Dermis lymphatic vessel endothelial cell (primary cell): Measurements from ENCODE around the gene ACSL3. TPM values are rescaled to one million over a fixed set of nuclear protein-coding genes. Genes with fewer than 3 reads are reported as not detected.

Experiments used
- total RNA-seq: library from RNA; depleted of rRNA; stranded (reverse); fragments of >200 nt; gene quantifications from 2 replicates; pipeline ENCODE4 v1.2.1, GENCODE V29; 2014

The ACSL3 gene
- 111 and 117 TPM in 2 replicates for total RNA-seq

DNA sequence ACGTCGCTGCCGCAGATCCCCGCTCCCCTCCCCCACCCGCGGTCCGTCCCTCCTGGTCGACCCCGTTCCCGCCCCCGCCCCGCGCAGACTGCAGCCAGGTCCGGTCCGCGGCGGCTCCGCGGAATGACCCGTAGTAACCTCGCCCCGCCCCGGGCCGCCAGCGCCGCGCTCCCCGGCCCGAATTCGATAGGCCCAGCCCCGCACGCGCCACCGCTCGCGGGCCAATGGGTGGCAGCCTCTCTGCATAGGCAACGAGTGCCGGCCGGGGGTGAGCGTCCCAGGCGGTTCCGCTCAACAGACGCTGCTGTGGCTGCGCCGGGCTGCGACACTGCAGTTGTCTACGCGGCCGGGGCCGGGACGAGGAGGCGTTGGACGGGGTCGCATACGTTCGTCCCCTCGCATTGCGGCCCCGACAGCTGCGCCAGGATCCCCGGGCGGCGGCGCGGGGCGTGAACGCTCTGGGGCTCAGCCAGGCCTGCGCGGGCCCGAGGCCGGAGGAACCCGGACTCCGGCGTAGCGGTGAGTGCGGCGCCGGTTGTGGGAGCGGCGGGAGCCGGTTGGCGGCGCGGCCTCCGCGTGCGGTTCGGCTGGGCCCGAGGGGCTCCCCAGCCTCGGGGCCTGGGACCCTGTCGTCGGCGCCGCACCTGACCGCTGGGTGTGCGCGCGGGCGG is at the start of gene ACSL3:
ACSL3 (plus strand) TSS at position 297 of the 671 bp plus-strand sequence. CDS start 47,737 bp downstream, outside the sequence.

Other genes starting within 250 kb of the ACSL3 start
- gene FARSB, start 204.9 kb upstream of the ACSL3 start, total RNA-seq: 5.6 and 7.6 TPM in 2 replicates
- not detected in 2 replicates for gene MOGAT1, start 189.4 kb upstream of the ACSL3 start, total RNA-seq
- under 0.01 and 1.1 TPM in 2 replicates for gene KCNE4, start 191.2 kb downstream of the ACSL3 start, total RNA-seq